ENCODE results near the gene LMBR1L.

LMBR1L gene

GRCh38 chr12:49093792-49094159 lies 16.9 kb downstream of the LMBR1L start:
- Histone ChIP-seq H3K4me3 (ENCODE audit: low read depth, low read length) (peak overlapping the region; percentile 54), H3K36me3 (ENCODE audit: control insufficient read depth, insufficient read depth, low read length) (peaks cover 15% of the 10 kb centered on the region), H3K9ac (ENCODE audit: low read depth, low read length) (no peak overlapping the region), H3K9me3 (ENCODE audit: control insufficient read depth, insufficient read depth, low read length) (no peaks in the 10 kb centered on the region), H3K27ac (ENCODE audit: low read depth, low read length) (no peak overlapping the region), H3K4me1 (ENCODE audit: control insufficient read depth, insufficient read depth, low read length) (peaks cover 36% of the 10 kb centered on the region), H3K27me3 (ENCODE audit: control insufficient read depth, insufficient read depth, low read length) (peaks cover 72% of the 10 kb centered on the region)

- Histone ChIP-seq H3K27ac (ENCODE audit: low read depth, low read length) (no peak overlapping the region), H3K9me3 (ENCODE audit: control insufficient read depth, insufficient read depth, low read length) (no peaks in the 10 kb centered on the region), H3K36me3 (ENCODE audit: control insufficient read depth, insufficient read depth, low read length) (peaks cover 15% of the 10 kb centered on the region), H3K4me1 (ENCODE audit: control insufficient read depth, insufficient read depth, low read length) (peaks cover 41% of the 10 kb centered on the region), H3K9ac (ENCODE audit: low read depth, low read length) (no peak overlapping the region), H3K27me3 (ENCODE audit: control insufficient read depth, insufficient read depth, low read length) (peaks cover 79% of the 10 kb centered on the region), H3K4me3 (ENCODE audit: low read depth, low read length) (no peak overlapping the region)
Measured at GRCh38 chr12:49092816-49093406, 17.7 kb downstream of the LMBR1L start.

GRCh38 chr12:49092086-49092815 lies 18.4 kb downstream of the LMBR1L start:
- H3K27ac ChIP-seq (ENCODE audit: low read depth, low read length): no peak overlapping the region
- H3K4me1 ChIP-seq (ENCODE audit: control insufficient read depth, insufficient read depth, low read length): peaks cover 41% of the 10 kb centered on the region
- H3K27me3 ChIP-seq (ENCODE audit: control insufficient read depth, insufficient read depth, low read length): peaks cover 86% of the 10 kb centered on the region
- peaks cover 8% of the 10 kb centered on the region for H3K36me3 ChIP-seq (ENCODE audit: control insufficient read depth, insufficient read depth, low read length)
- no peak overlapping the region for H3K9ac ChIP-seq (ENCODE audit: low read depth, low read length)
- H3K4me3 ChIP-seq (ENCODE audit: low read depth, low read length): peak overlapping the region; percentile 39; the same call in 1 of the 2 replicates
- H3K9me3 ChIP-seq (ENCODE audit: control insufficient read depth, insufficient read depth, low read length): no peaks in the 10 kb centered on the region

- peaks cover 41% of the 10 kb centered on the region for H3K4me1 ChIP-seq (ENCODE audit: control insufficient read depth, insufficient read depth, low read length)
- H3K9ac ChIP-seq (ENCODE audit: low read depth, low read length): no peak overlapping the region
- no peak overlapping the region for H3K27ac ChIP-seq (ENCODE audit: low read depth, low read length)
- H3K9me3 ChIP-seq (ENCODE audit: control insufficient read depth, insufficient read depth, low read length): no peaks in the 10 kb centered on the region
- peaks cover 91% of the 10 kb centered on the region for H3K27me3 ChIP-seq (ENCODE audit: control insufficient read depth, insufficient read depth, low read length)
- H3K36me3 ChIP-seq (ENCODE audit: control insufficient read depth, insufficient read depth, low read length): peaks cover 4% of the 10 kb centered on the region; the same call in 1 of the 2 replicates
- peak overlapping the region; percentile 39; the same call in 1 of the 2 replicates for H3K4me3 ChIP-seq (ENCODE audit: low read depth, low read length)
Measured at GRCh38 chr12:49091836-49092085, 18.9 kb downstream of the LMBR1L start.

- peak overlapping the region; percentile 39; the same call in 1 of the 2 replicates for H3K4me3 ChIP-seq (ENCODE audit: low read depth, low read length)
- peaks cover 41% of the 10 kb centered on the region for H3K4me1 ChIP-seq (ENCODE audit: control insufficient read depth, insufficient read depth, low read length)
Measured at GRCh38 chr12:49091056-49091835, 19.4 kb downstream of the LMBR1L start.

GRCh38 chr12:49089821-49090773 lies 20.6 kb downstream of the LMBR1L start:
- no peak overlapping the region for H3K9ac ChIP-seq (ENCODE audit: low read depth, low read length)

More at GRCh38 chr12:49091056-49091835, 19.4 kb downstream of the LMBR1L start:
- H3K27me3 ChIP-seq (ENCODE audit: control insufficient read depth, insufficient read depth, low read length): peaks cover 96% of the 10 kb centered on the region
- no peaks in the 10 kb centered on the region for H3K36me3 ChIP-seq (ENCODE audit: control insufficient read depth, insufficient read depth, low read length)
- no peak overlapping the region for H3K27ac ChIP-seq (ENCODE audit: low read depth, low read length)
- H3K9ac ChIP-seq (ENCODE audit: low read depth, low read length): no peak overlapping the region
- no peaks in the 10 kb centered on the region for H3K9me3 ChIP-seq (ENCODE audit: control insufficient read depth, insufficient read depth, low read length)

GRCh38 chr12:49088932-49089330 lies 21.7 kb downstream of the LMBR1L start:
- Histone ChIP-seq H3K36me3 (ENCODE audit: control insufficient read depth, insufficient read depth, low read length) (no peaks in the 10 kb centered on the region), H3K4me1 (ENCODE audit: control insufficient read depth, insufficient read depth, low read length) (peaks cover 30% of the 10 kb centered on the region), H3K27me3 (ENCODE audit: control insufficient read depth, insufficient read depth, low read length) (peaks cover 78% of the 10 kb centered on the region), H3K4me3 (ENCODE audit: low read depth, low read length) (0 out of 2 replicates have a peak overlapping the region, but pooled peaks have one; percentile 32), H3K9ac (ENCODE audit: low read depth, low read length) (no peak overlapping the region), H3K27ac (ENCODE audit: low read depth, low read length) (no peak overlapping the region), H3K9me3 (ENCODE audit: control insufficient read depth, insufficient read depth, low read length) (no peaks in the 10 kb centered on the region)

More at GRCh38 chr12:49089821-49090773, 20.6 kb downstream of the LMBR1L start:
- peaks cover 90% of the 10 kb centered on the region for H3K27me3 ChIP-seq (ENCODE audit: control insufficient read depth, insufficient read depth, low read length)
- no peak overlapping the region for H3K27ac ChIP-seq (ENCODE audit: low read depth, low read length)
- no peaks in the 10 kb centered on the region for H3K9me3 ChIP-seq (ENCODE audit: control insufficient read depth, insufficient read depth, low read length)
- peak overlapping the region; percentile 35; the same call in 1 of the 2 replicates for H3K4me3 ChIP-seq (ENCODE audit: low read depth, low read length)
- H3K4me1 ChIP-seq (ENCODE audit: control insufficient read depth, insufficient read depth, low read length): peaks cover 40% of the 10 kb centered on the region
- H3K36me3 ChIP-seq (ENCODE audit: control insufficient read depth, insufficient read depth, low read length): no peaks in the 10 kb centered on the region

GRCh38 chr12:49088150-49088931 lies 22.3 kb downstream of the LMBR1L start:
- Histone ChIP-seq H3K27me3 (ENCODE audit: control insufficient read depth, insufficient read depth, low read length) (peaks cover 72% of the 10 kb centered on the region), H3K4me3 (ENCODE audit: low read depth, low read length) (peak overlapping the region; percentile 32), H3K4me1 (ENCODE audit: control insufficient read depth, insufficient read depth, low read length) (peaks cover 24% of the 10 kb centered on the region), H3K36me3 (ENCODE audit: control insufficient read depth, insufficient read depth, low read length) (no peaks in the 10 kb centered on the region), H3K27ac (ENCODE audit: low read depth, low read length) (no peak overlapping the region), H3K9ac (ENCODE audit: low read depth, low read length) (no peak overlapping the region), H3K9me3 (ENCODE audit: control insufficient read depth, insufficient read depth, low read length) (no peaks in the 10 kb centered on the region)

GRCh38 chr12:49086116-49086515 lies 24.5 kb downstream of the LMBR1L start:
- H3K9ac ChIP-seq (ENCODE audit: low read depth, low read length): no peak overlapping the region
- H3K36me3 ChIP-seq (ENCODE audit: control insufficient read depth, insufficient read depth, low read length): no peaks in the 10 kb centered on the region
- peaks cover 50% of the 10 kb centered on the region for H3K27me3 ChIP-seq (ENCODE audit: control insufficient read depth, insufficient read depth, low read length)
- no peak overlapping the region for H3K4me3 ChIP-seq (ENCODE audit: low read depth, low read length)
- no peaks in the 10 kb centered on the region for H3K9me3 ChIP-seq (ENCODE audit: control insufficient read depth, insufficient read depth, low read length)
- no peak overlapping the region for H3K27ac ChIP-seq (ENCODE audit: low read depth, low read length)
- peaks cover 11% of the 10 kb centered on the region for H3K4me1 ChIP-seq (ENCODE audit: control insufficient read depth, insufficient read depth, low read length)

GRCh38 chr12:49084438-49084837 lies 26.2 kb downstream of the LMBR1L start:
- Histone ChIP-seq H3K4me3 (ENCODE audit: low read depth, low read length) (no peak overlapping the region), H3K36me3 (ENCODE audit: control insufficient read depth, insufficient read depth, low read length) (no peaks in the 10 kb centered on the region), H3K9ac (ENCODE audit: low read depth, low read length) (no peak overlapping the region), H3K9me3 (ENCODE audit: control insufficient read depth, insufficient read depth, low read length) (no peaks in the 10 kb centered on the region), H3K27ac (ENCODE audit: low read depth, low read length) (no peak overlapping the region), H3K4me1 (ENCODE audit: control insufficient read depth, insufficient read depth, low read length) (peaks cover 10% of the 10 kb centered on the region), H3K27me3 (ENCODE audit: control insufficient read depth, insufficient read depth, low read length) (peaks cover 37% of the 10 kb centered on the region)
